Ishikawa (cell line): ENCODE data around the gene TP53BP2.

ENCODE experiments used
- CEBPB ChIP-seq: IDR thresholded peaks from 2 replicates; pipeline ENCODE4 v1.6.1; 2012
- CREB1 ChIP-seq: IDR thresholded peaks from 2 replicates; pipeline ENCODE4 v1.6.1; 2012; ENCODE audit warnings: low read depth
- EP300 ChIP-seq: IDR thresholded peaks from 2 replicates; pipeline ENCODE4 v1.6.1; 2012; ENCODE audit warnings: borderline replicate concordance
- TCF12 ChIP-seq: IDR thresholded peaks from 2 replicates; pipeline ENCODE4 v1.6.1; 2012; ENCODE audit warnings: low read depth
- TEAD4 ChIP-seq: IDR thresholded peaks from 2 replicates; pipeline ENCODE4 v1.6.1; 2012
- TF ChIP-seq, protein P1 (sequence below): IDR thresholded peaks from 2 replicates; pipeline ENCODE4 v1.6.1; 2012
- TF ChIP-seq, protein P2 (sequence below): IDR thresholded peaks from 2 replicates; pipeline ENCODE4 v1.6.1; 2012; ENCODE audit warnings: low read depth, mild to moderate bottlenecking

DNA sequence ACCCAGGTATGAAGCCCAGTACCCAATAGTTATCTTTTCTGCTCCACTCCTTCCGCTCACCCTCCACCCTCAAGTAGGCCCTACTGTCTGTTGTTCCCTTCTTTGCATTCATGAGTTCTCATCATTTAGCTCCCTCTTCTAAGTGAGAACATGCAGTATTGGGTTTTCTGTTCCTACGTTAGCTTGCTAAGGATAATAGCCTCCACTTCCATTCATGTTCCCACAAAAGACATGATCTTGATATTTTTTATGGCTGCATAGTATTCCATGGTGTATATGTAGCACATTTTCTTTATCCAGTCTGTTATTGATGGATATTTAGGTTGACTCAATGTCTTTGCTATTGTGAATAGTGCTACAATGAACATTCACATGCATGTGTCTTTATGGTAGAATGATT lies 2.8 kb upstream of the TP53BP2 start:
- TF ChIP-seq, protein P1, sequence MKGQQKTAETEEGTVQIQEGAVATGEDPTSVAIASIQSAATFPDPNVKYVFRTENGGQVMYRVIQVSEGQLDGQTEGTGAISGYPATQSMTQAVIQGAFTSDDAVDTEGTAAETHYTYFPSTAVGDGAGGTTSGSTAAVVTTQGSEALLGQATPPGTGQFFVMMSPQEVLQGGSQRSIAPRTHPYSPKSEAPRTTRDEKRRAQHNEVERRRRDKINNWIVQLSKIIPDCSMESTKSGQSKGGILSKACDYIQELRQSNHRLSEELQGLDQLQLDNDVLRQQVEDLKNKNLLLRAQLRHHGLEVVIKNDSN = no peak
- TF ChIP-seq CREB1 (no peak), TEAD4 (no peak), EP300 (no peak), TCF12 (no peak), CEBPB (no peak)
- TF ChIP-seq, protein P2, sequence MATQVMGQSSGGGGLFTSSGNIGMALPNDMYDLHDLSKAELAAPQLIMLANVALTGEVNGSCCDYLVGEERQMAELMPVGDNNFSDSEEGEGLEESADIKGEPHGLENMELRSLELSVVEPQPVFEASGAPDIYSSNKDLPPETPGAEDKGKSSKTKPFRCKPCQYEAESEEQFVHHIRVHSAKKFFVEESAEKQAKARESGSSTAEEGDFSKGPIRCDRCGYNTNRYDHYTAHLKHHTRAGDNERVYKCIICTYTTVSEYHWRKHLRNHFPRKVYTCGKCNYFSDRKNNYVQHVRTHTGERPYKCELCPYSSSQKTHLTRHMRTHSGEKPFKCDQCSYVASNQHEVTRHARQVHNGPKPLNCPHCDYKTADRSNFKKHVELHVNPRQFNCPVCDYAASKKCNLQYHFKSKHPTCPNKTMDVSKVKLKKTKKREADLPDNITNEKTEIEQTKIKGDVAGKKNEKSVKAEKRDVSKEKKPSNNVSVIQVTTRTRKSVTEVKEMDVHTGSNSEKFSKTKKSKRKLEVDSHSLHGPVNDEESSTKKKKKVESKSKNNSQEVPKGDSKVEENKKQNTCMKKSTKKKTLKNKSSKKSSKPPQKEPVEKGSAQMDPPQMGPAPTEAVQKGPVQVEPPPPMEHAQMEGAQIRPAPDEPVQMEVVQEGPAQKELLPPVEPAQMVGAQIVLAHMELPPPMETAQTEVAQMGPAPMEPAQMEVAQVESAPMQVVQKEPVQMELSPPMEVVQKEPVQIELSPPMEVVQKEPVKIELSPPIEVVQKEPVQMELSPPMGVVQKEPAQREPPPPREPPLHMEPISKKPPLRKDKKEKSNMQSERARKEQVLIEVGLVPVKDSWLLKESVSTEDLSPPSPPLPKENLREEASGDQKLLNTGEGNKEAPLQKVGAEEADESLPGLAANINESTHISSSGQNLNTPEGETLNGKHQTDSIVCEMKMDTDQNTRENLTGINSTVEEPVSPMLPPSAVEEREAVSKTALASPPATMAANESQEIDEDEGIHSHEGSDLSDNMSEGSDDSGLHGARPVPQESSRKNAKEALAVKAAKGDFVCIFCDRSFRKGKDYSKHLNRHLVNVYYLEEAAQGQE = no peak
